Keratinocyte (primary cell): ENCODE data around the gene ALOX15. TPM values are rescaled to one million over a fixed set of nuclear protein-coding genes. Genes with fewer than 3 reads are reported as not detected.

Experiments
- DNase-seq: peaks from one replicate; pipeline ENCODE4 v3.0.0-alpha.2; 2011; ENCODE audit warnings: low read depth, missing footprints, low spot score
- FAIRE-seq: peaks from 2 replicates; lab custom pipeline; 2011; peaks lifted over from hg19 to GRCh38; lab: Jason Lieb, UNC
- H2AFZ ChIP-seq: 2 replicates; pipeline ENCODE4 v1.6.0; 2012; ENCODE audit warnings: low read length, control low read depth, inconsistent platforms; ENCODE audit not compliant: control insufficient read depth
- H3K27ac ChIP-seq: 2 replicates; pipeline ENCODE4 v1.5.1; 2011; ENCODE audit warnings: low read length; ENCODE audit not compliant: control insufficient read depth, insufficient read depth
- H3K27me3 ChIP-seq: 3 replicates; pipeline ENCODE4 v1.6.0; 2011; ENCODE audit warnings: low read length; ENCODE audit not compliant: control insufficient read depth, insufficient read depth; ENCODE audit errors: extremely low read depth
- H3K36me3 ChIP-seq, 2 experiments: 2 replicates in 1 of 2; 3 replicates in 1 of 2; pipeline ENCODE4 v1.5.1; 2011; ENCODE audit warnings: low read length in 2 of 2, mild to moderate bottlenecking in 1 of 2; ENCODE audit not compliant: control insufficient read depth in 2 of 2, insufficient read depth in 2 of 2; ENCODE audit errors: extremely low read depth in 1 of 2
- H3K4me1 ChIP-seq: 3 replicates; pipeline ENCODE4 v1.5.1; 2011; ENCODE audit warnings: low read length; ENCODE audit not compliant: control insufficient read depth, insufficient read depth; ENCODE audit errors: extremely low read depth
- H3K4me2 ChIP-seq: 3 replicates; pipeline ENCODE4 v1.6.0; 2011; ENCODE audit warnings: low read depth, low read length; ENCODE audit not compliant: control insufficient read depth, insufficient read depth; ENCODE audit errors: extremely low read depth
- H3K4me3 ChIP-seq, 3 experiments: fragments of 200-600 bp in 1 of 3; sonication (generic) in 1 of 3; 2 replicates in 2 of 3; 3 replicates in 1 of 3; pipeline ENCODE4 v1.5.1; 2011 to 2016; ENCODE audit warnings: low read length in 3 of 3, mild to moderate bottlenecking in 3 of 3, control low read depth in 2 of 3, inconsistent platforms in 1 of 3, low read depth in 1 of 3, mixed read lengths in 1 of 3, mixed run types in 1 of 3, moderate library complexity in 1 of 3; ENCODE audit not compliant: control insufficient read depth in 2 of 3, insufficient read depth in 2 of 3; ENCODE audit errors: extremely low read depth in 1 of 3
- H3K79me2 ChIP-seq: 2 replicates; pipeline ENCODE4 v1.6.0; 2012; ENCODE audit warnings: low read length; ENCODE audit not compliant: control insufficient read depth, insufficient read depth
- H3K9ac ChIP-seq: 3 replicates; pipeline ENCODE4 v1.6.0; 2011; ENCODE audit warnings: low read length; ENCODE audit not compliant: control insufficient read depth, insufficient read depth; ENCODE audit errors: extremely low read depth
- H3K9me1 ChIP-seq: 3 replicates; pipeline ENCODE4 v1.6.0; 2011; ENCODE audit warnings: low read length; ENCODE audit not compliant: control insufficient read depth, insufficient read depth; ENCODE audit errors: extremely low read depth
- H3K9me3 ChIP-seq: 2 replicates; pipeline ENCODE4 v1.5.1; 2012; ENCODE audit warnings: low read depth, low read length; ENCODE audit not compliant: control insufficient read depth
- H4K20me1 ChIP-seq: 3 replicates; pipeline ENCODE4 v1.6.0; 2011; ENCODE audit warnings: low read length; ENCODE audit not compliant: control insufficient read depth, insufficient read depth; ENCODE audit errors: extremely low read depth
- EZH2 ChIP-seq: IDR thresholded peaks from one replicate; pipeline ENCODE4 v1.6.1; 2012; ENCODE audit warnings: inconsistent platforms, mild to moderate bottlenecking, low read length, moderate library complexity
- dilution Hi-C: fragments of 300-500 bp; cut with MboI; formaldehyde crosslinking; loops from one replicate; pipeline ENCODE4 v1.7.0; 2020; ENCODE audit warnings: low sequenced_read_pairs; ENCODE audit not compliant: extremely low pct_ligation_motif_present
- polyA plus RNA-seq, 5 experiments: library from polyadenylated mRNA; depleted of rRNA in 3 of 5; stranded (reverse) in 3 of 5; stranded (forward) in 1 of 5; unstranded in 1 of 5; fragments of >200 nt; gene quantifications; 1 replicate in 1 of 5; 2 replicates in 3 of 5; 3 replicates in 1 of 5; pipeline versions ENCODE4 v1.2.1 to v1.2.3, GENCODE V29; 2011 to 2012; ENCODE audit warnings: missing spikeins in 2 of 5, low read depth in 1 of 5, low replicate concordance in 1 of 5
- TF ChIP-seq, protein P1 (sequence below), 3 experiments: IDR thresholded peaks in 1 of 3; conservative IDR thresholded peaks in 1 of 3; optimal IDR thresholded peaks in 1 of 3; 2 replicates in 2 of 3; 3 replicates in 1 of 3; pipeline versions ENCODE3 to v1.5.1; 2011; ENCODE audit warnings: low read length in 3 of 3, mild to moderate bottlenecking in 3 of 3, moderate library complexity in 2 of 3, control low read depth in 1 of 3, inconsistent platforms in 1 of 3; ENCODE audit not compliant: insufficient read depth in 2 of 3; ENCODE audit errors: extremely low read depth in 1 of 3

ALOX15 gene
- polyA plus RNA-seq, 1 donor (not counting 4 experiments of a cell fraction or from before 2014, with no cell fraction given): 0.04 TPM

DNA sequence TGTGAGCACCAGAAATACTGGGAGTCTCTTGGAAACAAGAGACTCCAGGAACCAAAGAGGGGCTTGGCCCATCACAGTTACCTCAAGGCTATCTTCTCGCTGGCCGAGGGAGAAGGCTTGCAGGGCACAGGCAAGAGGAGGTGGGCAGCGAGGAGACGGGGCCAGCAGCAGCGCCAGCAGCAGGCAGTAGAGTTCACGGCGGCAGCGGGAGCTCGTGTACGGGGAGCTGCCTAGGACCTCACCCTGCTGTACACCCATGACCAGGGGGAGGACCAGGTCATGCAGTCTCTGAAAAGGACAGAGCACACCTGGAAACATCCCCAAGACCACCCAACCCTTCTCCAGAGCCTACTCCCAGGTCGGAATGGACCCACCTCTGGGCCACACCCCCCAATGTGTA is 31.7 kb upstream of the ALOX15 start:
- Histone ChIP-seq H2AFZ (no peak overlapping the region), H3K36me3 (peaks cover 37 to 46% of the 10 kb centered on the region in 2 experiments), H3K27ac (no peak overlapping the region), H3K9me3 (no peaks in the 10 kb centered on the region), H3K4me2 (no peak overlapping the region), H3K4me1 (peaks cover under 1% of the 10 kb centered on the region), H4K20me1 (no peaks in the 10 kb centered on the region), H3K4me3 (no peak overlapping the region), H3K9ac (no peak overlapping the region), H3K79me2 (no peaks in the 10 kb centered on the region), H3K9me1 (no peaks in the 10 kb centered on the region), H3K27me3 (no peaks in the 10 kb centered on the region)
- TF ChIP-seq, protein P1, sequence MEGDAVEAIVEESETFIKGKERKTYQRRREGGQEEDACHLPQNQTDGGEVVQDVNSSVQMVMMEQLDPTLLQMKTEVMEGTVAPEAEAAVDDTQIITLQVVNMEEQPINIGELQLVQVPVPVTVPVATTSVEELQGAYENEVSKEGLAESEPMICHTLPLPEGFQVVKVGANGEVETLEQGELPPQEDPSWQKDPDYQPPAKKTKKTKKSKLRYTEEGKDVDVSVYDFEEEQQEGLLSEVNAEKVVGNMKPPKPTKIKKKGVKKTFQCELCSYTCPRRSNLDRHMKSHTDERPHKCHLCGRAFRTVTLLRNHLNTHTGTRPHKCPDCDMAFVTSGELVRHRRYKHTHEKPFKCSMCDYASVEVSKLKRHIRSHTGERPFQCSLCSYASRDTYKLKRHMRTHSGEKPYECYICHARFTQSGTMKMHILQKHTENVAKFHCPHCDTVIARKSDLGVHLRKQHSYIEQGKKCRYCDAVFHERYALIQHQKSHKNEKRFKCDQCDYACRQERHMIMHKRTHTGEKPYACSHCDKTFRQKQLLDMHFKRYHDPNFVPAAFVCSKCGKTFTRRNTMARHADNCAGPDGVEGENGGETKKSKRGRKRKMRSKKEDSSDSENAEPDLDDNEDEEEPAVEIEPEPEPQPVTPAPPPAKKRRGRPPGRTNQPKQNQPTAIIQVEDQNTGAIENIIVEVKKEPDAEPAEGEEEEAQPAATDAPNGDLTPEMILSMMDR (optimal IDR thresholded peaks at IDR 0.05 in 1 of 3, IDR thresholded peaks at IDR 0.05 in 1 of 3, conservative IDR thresholded peaks at IDR 0.05 in 1 of 3; ENCODE audit: extremely low read depth in 1 of 3, insufficient read depth in 2 of 3, low read length in 3 of 3): no peak
- TF ChIP-seq EZH2: no peak
- no peak for DNase-seq
- dilution Hi-C loops: no loop called here
- no peak for FAIRE-seq

DNA sequence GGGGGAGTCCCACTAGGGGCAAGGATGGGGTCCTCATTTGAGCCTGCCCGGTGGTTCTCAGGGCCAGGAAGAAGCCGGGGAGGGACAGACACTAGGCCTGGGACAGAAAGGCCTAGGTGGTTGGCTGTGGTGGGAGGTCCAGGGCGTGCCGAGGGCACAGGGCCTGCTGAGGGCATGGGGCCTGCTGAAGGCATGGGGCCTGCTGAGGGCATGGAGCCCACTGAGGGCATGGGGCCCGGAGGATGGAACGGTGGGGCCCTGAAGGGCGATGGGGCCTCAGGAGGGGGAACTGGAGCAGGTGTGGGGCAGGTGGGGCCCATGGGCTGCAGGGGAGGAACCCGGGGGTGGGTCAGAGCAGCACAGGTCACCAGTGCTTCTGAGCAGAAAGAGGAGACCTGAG is 31.3 kb upstream of the ALOX15 start:
- Histone ChIP-seq H3K9ac (no peak overlapping the region), H3K9me1 (no peaks in the 10 kb centered on the region), H3K4me2 (no peak overlapping the region), H3K79me2 (no peaks in the 10 kb centered on the region), H4K20me1 (no peaks in the 10 kb centered on the region), H3K27me3 (no peaks in the 10 kb centered on the region), H3K4me3 (no peak overlapping the region), H3K36me3 (peaks cover 37 to 46% of the 10 kb centered on the region in 2 experiments), H3K27ac (no peak overlapping the region), H3K4me1 (no peaks in the 10 kb centered on the region), H2AFZ (no peak overlapping the region), H3K9me3 (no peaks in the 10 kb centered on the region)
- TF ChIP-seq EZH2: no peak
- TF ChIP-seq, protein P1 (optimal IDR thresholded peaks at IDR 0.05 in 1 of 3, IDR thresholded peaks at IDR 0.05 in 1 of 3, conservative IDR thresholded peaks at IDR 0.05 in 1 of 3; ENCODE audit: extremely low read depth in 1 of 3, insufficient read depth in 2 of 3, low read length in 3 of 3): no peak
- dilution Hi-C loops: no loop called here
- FAIRE-seq (no peak), DNase-seq (no peak)
